HG03097 (cell line): ENCODE data around the gene IGFBP3.

ENCODE experiments used
- ATAC-seq: cut with Tn5 transposase; IDR thresholded peaks from one replicate; pipeline ENCODE4 v1.9.1; 2021; ENCODE audit not compliant: unreplicated experiment, low FRiP score

IGFBP3 gene

GRCh38 chr7:45893374-45893995, 27.6 kb downstream of the IGFBP3 start:
- no peak for ATAC-seq

- no peak for ATAC-seq
These were observed 28.6 kb downstream of the IGFBP3 start for GRCh38 chr7:45892407-45893035.

GRCh38 chr7:45891462-45892402, 29.3 kb downstream of the IGFBP3 start:
- ATAC-seq, result no peak

GRCh38 chr7:45890902-45891461, 30.1 kb downstream of the IGFBP3 start:
- no peak for ATAC-seq

- ATAC-seq, result no peak
These were observed 30.8 kb downstream of the IGFBP3 start for GRCh38 chr7:45890125-45890901.

GRCh38 chr7:45889367-45890067, 31.6 kb downstream of the IGFBP3 start:
- ATAC-seq, result no peak

GRCh38 chr7:45888993-45889366, 32.1 kb downstream of the IGFBP3 start:
- no peak for ATAC-seq

- ATAC-seq, result no peak
These were observed 32.7 kb downstream of the IGFBP3 start, which contains the start of gene IGFBP1 for GRCh38 chr7:45888185-45888992. Gene IGFBP1, plus strand, starts transcription at chr7:45888488. Its CDS starts 165 bp downstream, at chr7:45888653.

GRCh38 chr7:45886931-45887667, 34.0 kb downstream of the IGFBP3 start:
- ATAC-seq, result no peak

- ATAC-seq, result no peak
These were observed 35.7 kb downstream of the IGFBP3 start for GRCh38 chr7:45885264-45885882.

GRCh38 chr7:45884136-45884535, 36.9 kb downstream of the IGFBP3 start:
- ATAC-seq, result no peak

- no peak for ATAC-seq
These were observed 38.6 kb downstream of the IGFBP3 start for GRCh38 chr7:45882465-45882810.

GRCh38 chr7:45881759-45882464, 39.2 kb downstream of the IGFBP3 start:
- ATAC-seq, result no peak

GRCh38 chr7:45881280-45881758, 39.8 kb downstream of the IGFBP3 start:
- ATAC-seq, result no peak

- no peak for ATAC-seq
These were observed 40.6 kb downstream of the IGFBP3 start for GRCh38 chr7:45880433-45880860.

GRCh38 chr7:45878457-45879144, 42.5 kb downstream of the IGFBP3 start:
- ATAC-seq, result no peak
